HTERT RPE-1 (cell line): Measurements from ENCODE around the gene HOXA2.

ENCODE experiments used
- in situ Hi-C: fragments of 300-500 bp; cut with MboI; formaldehyde crosslinking; loops from 4 replicates; pipeline ENCODE4 v1.14.3; 2020; ENCODE audit warnings: low sequenced_read_pairs

Gene HOXA2

DNA sequence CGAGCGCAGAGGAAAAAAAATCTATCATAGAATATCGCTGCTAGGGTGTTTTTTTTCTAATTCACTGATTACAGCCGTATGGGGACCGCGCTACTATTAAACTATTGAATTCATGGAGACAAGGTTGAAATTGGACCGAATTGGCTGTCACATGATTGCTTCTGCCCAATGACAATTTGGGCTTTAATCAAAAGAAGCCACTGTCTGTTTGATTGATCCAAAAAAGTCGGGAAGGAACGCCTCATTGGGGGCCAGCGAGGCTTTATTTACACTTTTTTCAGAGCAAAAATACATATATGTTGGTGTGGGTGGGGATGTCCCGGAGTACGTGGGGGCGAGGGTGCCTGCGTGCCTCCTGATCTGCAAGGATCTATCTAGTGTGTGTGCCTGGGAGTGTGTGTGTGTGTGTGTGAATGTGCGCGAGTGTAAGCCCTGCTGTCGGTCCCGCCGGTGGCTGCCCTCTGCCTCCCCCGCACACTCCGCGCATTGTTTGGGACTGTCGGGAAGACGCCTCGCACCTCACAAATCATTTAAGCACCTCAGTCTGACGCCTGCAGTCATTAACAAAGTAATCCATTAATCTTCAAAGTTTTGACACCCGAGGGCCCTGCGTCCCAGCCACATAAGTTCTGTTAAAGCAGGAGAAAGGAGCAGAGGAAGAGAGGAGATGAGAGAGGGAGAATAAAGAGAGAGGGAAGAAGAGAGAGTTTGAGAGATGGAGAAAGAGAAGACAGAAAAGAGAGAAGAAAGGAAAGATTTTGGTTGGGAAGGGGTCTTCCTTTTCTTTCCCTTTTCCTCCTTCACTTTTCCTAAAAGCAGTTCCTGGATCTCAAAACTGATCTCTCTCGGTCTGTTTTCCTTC lies at the start of gene HOXA2:
TSS of gene HOXA2 (minus strand) at position 103 of the 862 bp plus-strand sequence. CDS start 183 bp downstream, outside the sequence.
- in situ Hi-C loops = no loop called here

DNA sequence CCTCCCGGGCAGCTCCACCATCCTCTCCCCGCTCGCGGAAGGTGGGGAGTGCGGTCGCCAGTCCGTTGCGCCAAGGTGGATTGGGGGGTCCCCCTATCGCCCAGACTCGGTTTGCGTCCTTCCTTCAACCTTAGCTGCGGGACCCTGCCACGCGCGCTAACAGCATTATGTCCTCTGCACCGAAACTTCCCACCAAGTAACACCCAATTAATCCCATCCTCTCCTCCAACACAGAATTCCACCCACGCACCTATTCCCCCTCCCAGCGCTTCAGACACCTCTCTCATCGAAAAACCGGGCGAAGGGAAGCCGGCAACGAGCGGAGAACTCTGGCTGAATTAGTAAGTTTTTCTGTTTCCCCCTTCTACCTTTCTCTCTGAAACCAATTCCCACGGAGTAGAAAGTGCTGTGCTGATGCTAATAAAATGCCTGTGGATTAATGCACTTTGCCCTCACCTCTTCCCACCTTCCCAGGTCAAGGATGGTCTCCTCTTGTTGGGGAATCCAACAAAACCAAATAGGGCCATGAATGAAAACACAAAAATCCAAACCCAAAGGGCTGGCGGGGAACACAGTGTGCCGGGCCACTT lies 49.0 kb upstream of the HOXA2 start:
- in situ Hi-C loops = no loop called here

DNA sequence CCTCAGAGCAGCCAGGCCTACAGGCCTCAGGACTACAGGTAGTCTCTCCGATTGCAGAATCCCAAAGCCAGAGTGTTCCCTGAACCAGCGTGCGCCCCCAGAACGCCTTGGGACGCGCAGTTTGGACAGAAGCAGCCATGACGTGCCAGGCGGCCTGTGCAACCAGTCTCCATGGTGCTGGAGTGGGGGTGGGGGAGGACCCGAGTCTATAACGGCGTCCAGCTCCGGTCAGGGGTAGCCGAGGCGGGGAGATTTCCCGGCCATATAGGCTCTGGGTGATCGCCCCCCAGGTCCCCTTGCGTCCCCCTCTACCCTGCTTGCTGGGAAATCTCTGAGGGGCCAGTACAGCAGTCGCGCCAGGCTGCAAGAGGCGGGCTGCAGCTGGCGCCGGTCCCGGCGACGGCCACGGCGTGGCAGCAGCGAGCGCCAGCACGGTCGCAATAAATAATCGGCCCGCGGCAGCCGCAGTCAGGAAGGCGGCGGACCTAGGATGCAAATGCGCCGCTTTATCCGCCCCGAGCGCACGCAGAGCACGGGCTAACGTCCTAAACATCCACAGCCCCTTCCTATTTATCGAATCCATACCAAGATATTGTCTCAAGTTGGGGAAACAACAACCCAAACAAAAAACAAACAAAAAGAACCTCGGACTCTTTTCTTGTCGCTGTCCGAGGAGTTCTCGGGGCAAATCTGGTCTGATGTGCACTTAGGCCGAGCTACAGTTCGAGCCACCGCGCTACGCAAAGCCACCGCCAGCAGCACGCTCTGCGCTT lies 48.3 kb upstream of the HOXA2 start:
- in situ Hi-C loops = no loop called here

DNA sequence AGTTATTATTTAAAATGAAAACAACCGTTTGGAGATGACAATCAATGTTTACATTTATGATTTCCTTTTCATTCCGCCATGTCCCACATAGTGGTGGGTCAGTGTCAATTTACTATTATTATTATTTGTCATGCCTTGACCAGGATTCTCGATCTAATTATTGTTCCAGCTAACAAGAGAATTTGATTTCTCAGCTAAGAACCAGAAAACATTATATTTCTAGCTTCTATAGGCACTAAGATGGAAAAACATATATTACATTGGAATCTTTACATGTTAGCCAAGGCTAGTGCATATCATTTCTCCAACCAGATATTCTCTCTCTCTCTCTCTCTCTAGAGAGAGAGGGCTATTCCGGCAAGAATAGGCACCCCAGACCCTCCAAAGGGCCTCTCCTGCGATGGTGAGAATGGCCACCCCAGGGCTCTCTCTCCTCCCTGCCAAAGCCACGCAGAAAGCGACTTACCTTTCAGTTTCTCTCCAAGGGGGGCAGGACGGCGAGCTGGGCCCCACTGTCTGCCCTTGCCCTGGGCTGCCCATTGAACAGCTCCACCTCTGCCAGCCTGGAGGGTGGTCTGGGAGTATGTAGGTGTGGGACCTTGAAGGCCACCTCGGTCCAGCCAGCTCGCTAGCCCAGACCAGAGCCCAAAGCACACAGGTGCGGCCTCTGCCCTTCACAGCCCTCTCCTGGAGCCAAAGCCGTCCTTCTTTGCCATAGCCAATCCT lies 47.5 kb upstream of the HOXA2 start:
- in situ Hi-C loops = no loop called here

DNA sequence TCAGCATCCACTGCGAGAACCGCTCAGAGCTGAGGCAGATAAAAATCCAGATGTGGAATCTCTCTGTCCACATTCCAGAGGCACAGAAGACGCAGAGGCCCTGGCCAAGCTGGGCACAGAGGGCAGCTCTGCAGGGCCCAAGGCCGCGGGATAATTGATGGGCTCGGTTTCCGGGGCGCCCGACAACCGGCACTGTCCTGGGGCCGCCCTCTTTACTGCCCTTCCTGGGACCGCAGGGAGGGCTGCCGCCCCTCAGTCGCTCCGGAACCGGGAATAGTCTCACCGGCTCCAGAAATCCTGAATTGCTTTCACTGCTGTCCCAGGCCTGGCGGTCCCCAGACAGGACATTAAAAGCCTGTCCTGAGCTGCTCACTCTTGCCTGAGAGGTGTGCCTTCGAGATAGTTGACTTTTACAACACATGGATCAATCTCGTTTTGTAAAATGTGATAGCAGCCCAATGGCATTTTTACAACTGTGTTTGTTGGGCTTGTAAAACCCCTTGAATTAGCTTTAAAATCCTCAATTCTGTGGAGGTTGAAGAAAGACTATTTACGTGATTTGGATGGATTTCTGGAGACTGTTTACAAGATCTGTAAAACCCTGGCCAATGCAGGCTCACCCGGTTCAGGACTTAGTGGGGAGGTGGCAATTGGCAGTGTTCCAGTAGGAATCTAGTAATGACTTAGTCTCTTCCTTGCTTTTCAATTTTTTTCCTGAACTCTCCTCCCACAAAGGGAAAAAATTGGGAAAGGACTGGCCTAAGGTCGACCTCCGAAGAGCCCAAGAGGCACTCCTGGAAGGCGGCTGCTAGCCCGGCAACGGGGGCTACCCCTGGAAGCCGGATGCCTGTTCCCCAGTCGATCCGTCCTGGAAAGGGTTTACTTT lies 46.5 kb upstream of the HOXA2 start:
- in situ Hi-C loops = no loop called here

DNA sequence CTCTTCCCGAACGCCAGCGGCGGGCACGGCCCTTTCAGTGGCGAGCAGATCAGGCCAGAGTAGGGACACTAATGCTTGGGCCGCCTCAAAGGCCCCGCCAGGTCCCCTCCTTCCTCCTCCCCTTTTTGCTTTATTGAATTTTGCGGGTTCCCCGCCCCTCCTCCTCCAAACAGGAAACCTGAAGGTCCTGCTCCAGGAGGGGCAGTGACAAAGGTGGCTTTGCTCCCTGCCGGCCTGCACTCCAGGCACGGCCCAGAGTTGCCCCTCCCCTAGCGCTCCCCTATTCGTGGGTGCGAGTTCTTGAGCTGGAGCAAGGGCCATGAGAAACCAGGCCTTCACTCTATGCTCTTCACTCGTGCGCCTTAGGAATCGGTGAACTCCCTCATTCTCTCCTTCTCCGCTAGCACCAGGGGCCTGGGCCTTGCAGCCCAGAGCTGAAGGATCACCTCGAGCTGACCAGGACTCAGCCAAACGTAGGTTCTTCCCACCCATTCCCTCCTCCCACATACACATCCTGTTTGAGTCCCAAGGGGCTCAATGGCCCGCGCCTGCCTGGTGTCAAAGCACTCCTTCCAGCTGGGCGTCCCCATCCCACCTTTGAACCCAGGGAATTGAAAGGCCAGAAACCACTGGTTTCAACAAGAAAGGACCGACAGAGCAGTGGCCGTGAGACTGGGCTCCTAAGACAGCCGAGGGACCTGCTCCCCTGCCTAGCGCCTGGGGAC lies 45.7 kb upstream of the HOXA2 start:
- in situ Hi-C loops = no loop called here

DNA sequence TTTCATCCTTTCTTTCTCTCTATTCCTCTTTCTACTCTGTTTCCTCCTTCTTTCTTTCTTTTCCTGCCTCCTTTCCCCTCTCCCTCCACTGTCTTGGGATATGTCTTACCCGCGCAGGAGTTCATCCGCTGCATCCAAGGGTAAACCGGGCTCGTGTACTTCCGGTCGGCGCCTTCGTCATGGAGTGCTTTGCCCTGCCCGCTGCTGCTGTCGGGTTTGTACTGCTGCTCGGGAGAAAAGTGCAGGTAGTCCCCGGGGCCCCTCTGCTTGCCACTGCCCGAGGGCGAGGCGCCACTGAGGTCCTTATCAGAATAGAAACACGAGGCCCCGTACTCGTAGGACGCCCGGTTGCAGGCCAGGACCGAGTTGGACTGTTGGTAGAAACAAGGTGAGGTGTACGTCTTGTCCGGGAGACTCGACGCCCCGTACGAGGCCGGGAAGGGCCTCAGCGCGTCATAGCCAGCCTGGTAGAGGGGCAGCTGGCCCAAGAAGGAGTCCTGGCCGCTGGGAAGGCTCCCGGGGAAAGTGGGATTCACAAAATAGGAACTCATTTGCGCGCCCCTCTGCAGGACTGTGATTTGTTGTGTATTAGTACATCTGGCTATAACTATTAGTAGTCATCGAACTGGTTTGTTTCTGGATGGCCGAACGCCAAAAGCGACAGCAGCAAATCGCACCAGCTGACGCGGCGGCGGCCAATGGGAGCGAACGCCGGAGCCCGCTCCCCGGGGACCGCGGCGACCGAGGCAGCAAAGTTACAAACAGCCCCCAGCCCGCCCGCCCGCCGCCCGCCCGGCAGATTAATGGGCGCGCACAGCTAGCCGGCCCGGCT lies 44.9 kb upstream of the HOXA2 start, which contains the start of gene HOXA6:
TSS of gene HOXA6 (minus strand) at position 576 of the 832 bp plus-strand sequence. CDS start at position 551, 25 bp downstream.
- in situ Hi-C loops = no loop called here

DNA sequence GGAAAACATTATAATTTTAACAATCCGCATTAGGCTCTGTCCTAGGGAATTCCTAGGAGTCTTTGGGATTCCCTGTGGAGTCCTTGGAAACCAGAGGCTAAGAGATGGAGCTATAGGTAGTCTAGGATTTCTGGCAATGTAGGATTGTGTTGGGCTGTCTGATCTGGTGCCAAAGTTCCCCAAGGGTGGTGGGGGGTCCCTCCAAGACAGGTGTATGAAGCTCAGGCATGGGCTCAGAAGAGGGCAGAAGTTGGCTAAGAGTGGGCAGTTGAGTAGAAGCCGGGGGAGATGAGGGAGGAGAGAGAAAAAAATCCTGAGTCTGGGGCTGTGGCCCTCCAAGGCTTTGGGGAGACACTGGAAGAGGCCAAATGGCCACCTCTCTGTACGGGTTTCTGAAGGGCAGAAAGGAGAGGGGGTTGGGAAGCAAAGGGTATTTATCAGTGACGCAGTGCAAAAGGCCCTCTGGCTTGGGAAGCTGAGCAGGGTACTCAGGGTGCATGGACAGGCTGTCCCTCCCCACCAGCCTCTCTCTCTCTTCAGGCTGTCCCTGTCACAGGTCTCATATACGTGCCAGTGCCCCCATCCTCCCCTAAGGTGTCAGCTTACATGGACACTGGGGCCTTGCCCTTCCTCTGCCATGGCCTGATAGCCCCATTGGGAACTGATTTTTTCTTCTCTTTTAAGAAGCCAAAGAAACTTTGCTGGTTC lies 44.2 kb upstream of the HOXA2 start:
- in situ Hi-C loops = no loop called here

DNA sequence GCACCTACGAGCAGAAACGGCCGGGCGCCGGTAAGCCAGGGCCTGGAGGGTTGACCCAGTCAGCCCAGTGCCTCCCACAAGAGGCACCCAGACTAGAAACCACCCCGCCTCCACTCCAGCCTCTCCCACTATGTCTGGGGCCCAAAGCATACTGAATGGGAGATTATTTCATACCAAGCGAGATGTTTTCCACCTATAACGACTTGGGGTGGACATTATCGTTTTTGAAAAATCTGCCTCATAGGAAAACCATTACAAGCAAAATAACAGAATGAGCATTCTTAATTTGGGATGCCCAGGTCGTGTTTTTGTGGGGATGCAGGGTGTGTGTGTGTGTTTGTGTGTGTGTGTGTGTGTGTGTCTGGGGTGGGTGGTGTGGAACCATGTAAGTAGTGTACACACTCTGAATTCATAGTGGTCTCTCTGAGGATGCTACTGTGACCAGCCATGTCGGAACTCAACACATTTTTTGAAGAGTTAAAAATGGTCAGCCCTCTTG lies 43.5 kb upstream of the HOXA2 start:
- in situ Hi-C loops = no loop called here

DNA sequence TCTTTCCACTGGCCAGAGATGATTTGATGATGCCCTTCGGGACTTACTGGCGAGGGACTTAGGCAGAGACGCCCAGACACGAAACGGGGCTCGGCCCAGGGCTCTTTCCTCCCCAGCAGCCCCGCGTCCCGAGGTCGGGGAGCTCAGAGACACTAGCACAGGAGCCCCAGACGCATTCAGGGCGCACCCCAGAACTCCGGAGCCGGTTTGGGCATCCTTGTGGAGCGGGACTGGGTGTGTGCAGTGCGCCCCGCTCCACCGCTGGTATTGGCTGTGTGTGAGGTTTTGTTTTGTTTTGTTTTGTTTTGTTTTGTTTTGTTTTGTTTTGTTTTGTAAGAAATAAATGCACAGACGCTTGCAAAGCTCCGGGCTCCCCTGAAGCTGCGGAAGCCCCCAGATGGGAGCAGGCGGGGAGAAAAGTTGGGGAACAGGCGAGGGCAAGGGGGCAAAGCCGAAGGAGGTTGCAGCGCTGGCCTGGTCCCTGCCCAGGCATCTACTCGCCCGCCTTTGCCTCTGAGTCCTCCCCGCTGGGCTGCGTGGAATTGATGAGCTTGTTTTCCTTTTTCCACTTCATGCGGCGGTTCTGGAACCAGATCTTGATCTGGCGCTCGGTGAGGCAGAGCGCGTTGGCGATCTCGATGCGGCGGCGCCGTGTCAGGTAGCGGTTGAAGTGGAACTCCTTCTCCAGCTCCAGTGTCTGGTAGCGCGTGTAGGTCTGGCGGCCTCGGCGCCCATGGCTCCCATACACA lies 42.9 kb upstream of the HOXA2 start:
- in situ Hi-C loops = no loop called here

DNA sequence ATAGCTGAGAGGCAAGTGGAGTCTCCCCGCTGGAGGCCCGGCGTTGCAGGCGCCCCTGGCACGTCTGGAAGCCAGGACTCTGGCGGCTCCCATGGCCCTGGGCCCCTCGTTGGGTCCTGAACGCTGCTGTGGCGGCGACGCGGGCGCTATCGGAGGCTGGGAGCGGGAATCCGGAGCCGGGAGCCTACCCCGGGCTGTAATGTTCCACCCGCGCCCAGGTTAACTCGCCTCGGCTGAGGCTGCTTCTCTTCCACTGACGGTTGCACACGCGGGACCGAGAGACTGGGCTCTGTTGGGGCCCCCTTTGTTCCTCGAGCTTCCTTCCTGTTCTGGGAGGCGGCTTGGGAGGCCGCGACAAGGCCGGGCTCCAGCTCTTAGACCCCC lies 42.3 kb upstream of the HOXA2 start:
- in situ Hi-C loops = no loop called here

DNA sequence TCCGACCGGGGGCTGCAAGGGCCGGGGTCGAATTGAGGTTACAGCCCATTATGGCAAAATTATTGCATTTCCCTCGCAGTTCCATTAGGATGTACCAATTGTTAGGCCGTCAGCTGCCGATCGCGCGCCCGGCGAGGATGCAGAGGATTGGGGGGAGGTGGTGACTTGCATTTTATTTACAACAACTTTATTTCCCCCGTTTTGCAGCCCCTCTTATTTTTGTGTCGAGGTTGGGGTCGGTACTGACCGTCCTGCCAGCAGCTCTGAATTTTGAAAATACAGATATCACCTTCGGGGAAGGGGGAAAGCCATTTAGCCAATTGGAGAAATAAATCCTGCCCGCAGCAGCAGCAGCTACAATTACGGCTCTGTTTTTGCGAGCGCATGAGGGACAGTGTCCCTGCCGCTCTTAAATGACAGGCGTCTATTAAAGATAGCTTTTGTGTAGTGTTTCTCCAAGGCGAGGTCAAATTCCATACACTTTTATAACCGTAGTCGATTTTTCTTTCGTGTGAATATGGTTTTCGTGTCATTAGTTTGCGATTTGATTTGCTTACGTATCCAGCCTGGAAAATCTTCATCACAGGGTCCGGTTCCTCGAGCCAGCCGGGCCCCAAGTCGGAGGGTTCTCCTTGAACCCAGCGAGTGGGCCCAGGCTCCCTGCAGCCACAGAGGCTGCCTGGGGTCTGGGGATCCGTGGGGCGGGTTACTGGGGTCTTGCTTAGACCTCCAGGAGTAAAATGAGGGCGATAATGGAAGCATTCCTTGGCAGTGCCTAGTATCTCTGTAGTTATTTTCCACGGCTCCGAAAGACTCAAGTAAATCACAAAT lies 41.7 kb upstream of the HOXA2 start:
- in situ Hi-C loops = no loop called here

DNA sequence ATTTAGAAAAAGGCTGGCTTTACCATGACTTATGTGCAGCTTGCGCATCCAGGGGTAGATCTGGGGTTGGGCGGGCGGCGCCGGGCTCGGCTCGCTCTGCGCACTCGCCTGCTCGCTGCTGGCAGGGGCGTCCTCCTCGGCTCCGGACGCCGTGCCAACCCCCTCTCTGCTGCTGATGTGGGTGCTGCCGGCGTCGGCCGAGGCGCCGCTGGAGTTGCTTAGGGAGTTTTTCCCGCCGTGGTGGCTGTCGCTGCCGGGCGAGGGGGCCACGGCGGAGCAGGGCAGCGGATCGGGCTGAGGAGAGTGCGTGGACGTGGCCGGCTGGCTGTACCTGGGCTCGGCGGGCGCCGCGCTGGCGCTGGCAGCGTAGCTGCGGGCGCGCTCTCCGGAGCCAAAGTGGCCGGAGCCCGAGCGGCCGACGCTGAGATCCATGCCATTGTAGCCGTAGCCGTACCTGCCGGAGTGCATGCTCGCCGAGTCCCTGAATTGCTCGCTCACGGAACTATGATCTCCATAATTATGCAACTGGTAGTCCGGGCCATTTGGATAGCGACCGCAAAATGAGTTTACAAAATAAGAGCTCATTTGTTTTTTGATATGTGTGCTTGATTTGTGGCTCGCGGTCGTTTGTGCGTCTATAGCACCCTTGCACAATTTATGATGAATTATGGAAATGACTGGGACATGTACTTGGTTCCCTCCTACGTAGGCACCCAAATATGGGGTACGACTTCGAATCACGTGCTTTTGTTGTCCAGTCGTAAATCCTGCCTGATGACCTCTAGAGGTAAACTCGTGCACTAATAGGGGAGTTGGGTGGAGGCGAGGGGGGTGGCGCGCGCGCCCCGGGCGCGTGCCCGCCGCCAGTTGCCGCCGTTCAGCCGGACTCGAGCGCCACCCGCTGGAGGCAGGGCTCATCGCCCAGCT lies 40.8 kb upstream of the HOXA2 start, which contains the start of gene HOXA5:
TSS of gene HOXA5 (minus strand) at position 659 of the 927 bp plus-strand sequence. CDS start at position 585, 74 bp downstream.
- in situ Hi-C loops = no loop called here

DNA sequence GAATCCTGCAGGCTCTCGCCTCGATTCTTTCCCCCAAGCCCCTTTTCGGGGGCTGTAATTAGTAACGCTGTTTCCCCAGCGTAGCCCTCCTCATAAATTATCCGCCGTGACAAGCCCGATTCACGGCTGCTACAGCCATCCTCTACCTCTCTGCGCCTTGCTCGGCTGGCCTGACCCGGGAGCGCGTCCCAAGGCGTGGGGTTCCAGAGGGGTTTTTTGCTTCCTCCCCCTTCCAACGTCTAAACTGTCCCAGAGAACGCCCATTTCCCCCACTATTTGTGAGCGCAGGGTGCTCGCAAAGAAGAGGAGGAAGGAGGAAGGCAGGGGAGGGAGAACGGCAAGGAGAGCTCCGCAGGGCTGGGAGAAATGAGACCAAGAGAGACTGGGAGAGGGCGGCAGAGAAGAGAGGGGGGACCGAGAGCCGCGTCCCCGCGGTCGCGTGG lies 40.1 kb upstream of the HOXA2 start:
- in situ Hi-C loops = no loop called here
